ENCODE data around the gene GFM1.

GFM1 gene

DNA sequence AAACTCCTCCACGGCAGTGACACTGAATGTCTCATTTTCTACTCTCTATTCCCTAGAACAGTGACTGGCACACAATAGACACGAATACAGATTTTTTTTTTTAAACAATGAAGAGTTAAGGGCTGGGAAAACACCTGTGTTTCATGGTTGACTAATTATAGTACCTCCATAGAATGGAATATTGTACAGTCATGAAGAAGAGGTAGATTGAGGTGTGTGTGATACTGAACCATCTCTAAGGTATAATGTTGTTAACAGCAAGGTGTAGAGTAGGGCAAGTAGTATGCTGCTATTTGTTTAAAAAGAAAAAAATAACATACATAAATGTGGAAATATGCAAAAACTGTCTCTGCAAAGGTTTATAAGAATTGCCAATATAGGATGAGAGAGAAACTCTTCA, 93.1 kb downstream of the GFM1 start:
- TF ChIP-seq, protein P1, sequence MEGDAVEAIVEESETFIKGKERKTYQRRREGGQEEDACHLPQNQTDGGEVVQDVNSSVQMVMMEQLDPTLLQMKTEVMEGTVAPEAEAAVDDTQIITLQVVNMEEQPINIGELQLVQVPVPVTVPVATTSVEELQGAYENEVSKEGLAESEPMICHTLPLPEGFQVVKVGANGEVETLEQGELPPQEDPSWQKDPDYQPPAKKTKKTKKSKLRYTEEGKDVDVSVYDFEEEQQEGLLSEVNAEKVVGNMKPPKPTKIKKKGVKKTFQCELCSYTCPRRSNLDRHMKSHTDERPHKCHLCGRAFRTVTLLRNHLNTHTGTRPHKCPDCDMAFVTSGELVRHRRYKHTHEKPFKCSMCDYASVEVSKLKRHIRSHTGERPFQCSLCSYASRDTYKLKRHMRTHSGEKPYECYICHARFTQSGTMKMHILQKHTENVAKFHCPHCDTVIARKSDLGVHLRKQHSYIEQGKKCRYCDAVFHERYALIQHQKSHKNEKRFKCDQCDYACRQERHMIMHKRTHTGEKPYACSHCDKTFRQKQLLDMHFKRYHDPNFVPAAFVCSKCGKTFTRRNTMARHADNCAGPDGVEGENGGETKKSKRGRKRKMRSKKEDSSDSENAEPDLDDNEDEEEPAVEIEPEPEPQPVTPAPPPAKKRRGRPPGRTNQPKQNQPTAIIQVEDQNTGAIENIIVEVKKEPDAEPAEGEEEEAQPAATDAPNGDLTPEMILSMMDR (IDR thresholded peaks at IDR 0.05) = no peak

DNA sequence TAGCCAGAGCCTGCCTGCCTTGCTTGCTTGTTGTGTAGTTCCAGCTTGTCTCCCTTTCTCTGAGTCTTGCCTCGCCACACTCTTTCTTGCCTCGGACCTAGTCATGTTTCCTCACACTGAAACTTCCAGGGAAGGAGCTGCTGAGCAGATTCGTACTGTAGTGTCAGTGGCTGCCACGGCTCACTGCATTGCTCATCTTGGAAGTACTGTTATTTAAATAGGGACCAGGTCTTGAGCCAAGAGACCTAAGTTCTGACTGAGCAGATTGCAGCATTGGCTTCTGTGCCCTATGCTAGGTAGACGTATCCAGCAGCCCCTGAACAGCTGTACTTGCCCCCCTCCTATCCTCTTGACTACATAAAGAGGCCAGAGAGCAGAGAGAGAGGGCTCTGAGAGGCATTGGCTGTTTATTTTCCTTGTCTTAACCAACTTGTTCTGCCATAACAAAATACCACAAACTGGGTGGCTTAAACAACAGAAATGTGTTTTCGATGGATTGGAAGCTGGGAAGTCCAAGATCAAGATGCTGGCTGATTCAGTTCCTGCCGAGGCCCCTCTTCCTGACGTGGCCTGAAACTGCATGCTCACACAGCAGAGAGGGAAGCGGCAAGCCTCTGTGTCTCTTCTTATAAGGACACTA, 93.8 kb downstream of the GFM1 start:
- TF ChIP-seq, protein P1 (IDR thresholded peaks at IDR 0.05) = no peak

DNA sequence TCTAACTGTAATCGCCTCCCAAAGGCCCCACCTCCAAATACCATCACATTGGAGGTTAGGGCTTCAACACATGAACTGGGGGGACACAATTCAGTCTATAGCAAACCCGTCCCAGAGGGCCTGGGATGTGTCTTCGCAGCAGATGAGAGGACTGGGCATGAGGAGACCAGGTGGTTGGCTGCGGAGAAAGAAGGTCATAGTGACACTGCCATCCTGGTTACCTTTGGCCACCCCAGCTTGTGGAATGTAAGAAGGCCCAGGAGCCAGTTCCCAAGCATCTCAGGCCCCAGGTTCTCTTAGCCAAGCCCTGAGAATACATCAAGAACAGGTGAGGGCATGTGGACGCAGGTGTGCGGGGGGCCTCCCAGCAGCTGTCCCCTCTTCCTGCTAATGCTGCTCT, 94.3 kb downstream of the GFM1 start:
- TF ChIP-seq, protein P1 (IDR thresholded peaks at IDR 0.05) = no peak

DNA sequence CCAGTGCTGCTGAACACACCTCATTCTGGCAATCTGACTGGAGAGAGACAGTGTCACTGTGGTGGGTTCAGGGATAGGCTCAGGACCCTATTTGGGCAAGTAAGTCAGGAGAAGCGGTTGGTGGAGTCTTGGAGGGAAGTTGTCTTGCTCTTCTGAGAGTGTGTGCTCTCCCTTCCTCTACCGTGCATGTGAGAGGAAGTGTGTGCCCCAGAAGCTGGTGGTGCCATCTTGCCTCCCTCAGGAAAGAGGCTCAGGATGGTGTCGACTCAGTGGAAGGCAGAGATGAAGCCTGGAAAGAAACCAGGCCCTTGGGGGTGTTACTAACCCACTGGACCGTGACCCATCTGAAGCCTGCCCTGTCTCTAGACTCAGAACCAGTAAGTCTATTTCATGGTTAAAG, 94.8 kb downstream of the GFM1 start:
- TF ChIP-seq, protein P1 (IDR thresholded peaks at IDR 0.05) = no peak

DNA sequence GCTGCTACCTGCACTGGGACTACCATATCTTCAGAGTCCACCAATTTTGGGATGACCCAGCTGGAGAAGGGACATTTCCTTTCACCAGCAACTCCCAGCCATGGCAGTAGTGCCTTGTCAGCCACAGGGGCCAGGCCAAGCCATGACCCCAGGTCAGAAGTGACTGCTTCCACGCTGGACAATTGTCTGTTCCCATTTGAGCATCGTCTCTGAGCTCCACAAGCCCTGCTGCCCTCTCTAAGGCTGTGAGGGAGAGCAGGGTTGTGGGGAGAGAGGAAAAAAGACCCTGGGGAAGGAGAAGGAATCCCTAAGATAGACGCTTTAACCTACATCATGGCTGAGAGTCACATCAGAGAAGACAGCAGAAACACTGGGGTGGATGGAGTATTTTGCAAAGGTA, 95.3 kb downstream of the GFM1 start:
- TF ChIP-seq, protein P1 (IDR thresholded peaks at IDR 0.05) = no peak

All from LNCAP (cell line).